Lower leg skin (tissue), 4 donors: Measurements from ENCODE around the gene PIK3R3. TPM values are rescaled to one million over a fixed set of nuclear protein-coding genes. Genes with fewer than 3 reads are reported as not detected.
A peak's percentile ranks its signal among the peaks of the same experiment; 100 is the strongest.

Source experiments
- DNase-seq, 2 donors: peaks; one replicate each; pipeline ENCODE4 v3.0.0-alpha.2; 2019; ENCODE audit warnings: low spot score in 2 of 2
- H3K4me3 ChIP-seq: fragments of 200-600 bp; sonication (generic); 2 replicates; pipeline ENCODE4 v1.5.1; 2017; ENCODE audit warnings: mild to moderate bottlenecking, low read depth; ENCODE audit not compliant: poor library complexity, severe bottlenecking
- POLR2A ChIP-seq, 2 donors: fragments of 450-650 bp; IDR thresholded peaks; one replicate each; pipeline ENCODE4 v1.6.1; 2016 to 2017; ENCODE audit warnings: antibody characterized with exemption in 2 of 2, mild to moderate bottlenecking in 1 of 2, moderate library complexity in 1 of 2
- WGBS, 2 donors: methylation state at CpG; one replicate each; pipeline ENCODE4 v1.1.5; 2018; 5-methylcytosine and 5-hydroxymethylcytosine counted together
- intact Hi-C: fragments of 100-400 bp; cut with DNase I; formaldehyde crosslinking; loops from one replicate; pipeline ENCODE4 v1.15.0; 2023; ENCODE audit warnings: low total_unique reads
- total RNA-seq, 4 donors: library from RNA; depleted of rRNA; stranded (reverse); fragments of >200 nt; gene quantifications; one replicate each; pipeline ENCODE4 v1.1.0, GENCODE V29; 2016
- TF ChIP-seq, protein P1 (sequence below), 3 donors: fragments of 450-650 bp; IDR thresholded peaks; one replicate each; pipeline ENCODE4 v1.5.1; 2016; ENCODE audit warnings: antibody characterized with exemption in 3 of 3, mild to moderate bottlenecking in 3 of 3, moderate library complexity in 2 of 3

The PIK3R3 gene
- total RNA-seq, 4 donors from 2014 or later, result 4.4 to 18.4 (median 11.7) TPM

DNA sequence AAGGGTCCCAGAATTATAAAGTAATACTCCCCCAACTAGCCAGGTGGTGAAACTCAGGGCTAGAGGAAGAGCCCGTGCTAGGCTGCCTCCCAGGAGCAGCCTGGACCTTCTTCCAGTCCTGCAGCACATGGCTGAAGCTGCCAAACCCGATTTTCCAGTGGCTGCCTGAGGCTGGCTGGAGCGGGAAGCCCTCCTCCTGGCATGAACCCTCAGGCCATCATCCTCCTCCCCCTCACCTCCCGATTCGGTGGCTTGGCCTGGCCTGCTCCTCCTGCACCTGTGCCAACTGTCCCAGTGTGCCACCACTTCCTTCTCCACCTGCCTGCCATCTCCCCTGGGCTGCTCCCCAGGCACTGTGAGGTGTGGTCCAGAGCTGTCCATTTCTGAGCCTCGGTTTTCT is 39.4 kb upstream of the PIK3R3 start:
- WGBS, 2 donors, result 30 to 36% methylated on average over 6 of the region's 6 CpGs
- intact Hi-C loops, result no loop called here
- no peak for DNase-seq
- no peak for TF ChIP-seq POLR2A (IDR thresholded peaks at IDR 0.05)
- TF ChIP-seq, protein P1, sequence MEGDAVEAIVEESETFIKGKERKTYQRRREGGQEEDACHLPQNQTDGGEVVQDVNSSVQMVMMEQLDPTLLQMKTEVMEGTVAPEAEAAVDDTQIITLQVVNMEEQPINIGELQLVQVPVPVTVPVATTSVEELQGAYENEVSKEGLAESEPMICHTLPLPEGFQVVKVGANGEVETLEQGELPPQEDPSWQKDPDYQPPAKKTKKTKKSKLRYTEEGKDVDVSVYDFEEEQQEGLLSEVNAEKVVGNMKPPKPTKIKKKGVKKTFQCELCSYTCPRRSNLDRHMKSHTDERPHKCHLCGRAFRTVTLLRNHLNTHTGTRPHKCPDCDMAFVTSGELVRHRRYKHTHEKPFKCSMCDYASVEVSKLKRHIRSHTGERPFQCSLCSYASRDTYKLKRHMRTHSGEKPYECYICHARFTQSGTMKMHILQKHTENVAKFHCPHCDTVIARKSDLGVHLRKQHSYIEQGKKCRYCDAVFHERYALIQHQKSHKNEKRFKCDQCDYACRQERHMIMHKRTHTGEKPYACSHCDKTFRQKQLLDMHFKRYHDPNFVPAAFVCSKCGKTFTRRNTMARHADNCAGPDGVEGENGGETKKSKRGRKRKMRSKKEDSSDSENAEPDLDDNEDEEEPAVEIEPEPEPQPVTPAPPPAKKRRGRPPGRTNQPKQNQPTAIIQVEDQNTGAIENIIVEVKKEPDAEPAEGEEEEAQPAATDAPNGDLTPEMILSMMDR (IDR thresholded peaks at IDR 0.05), result no peak
- no peak overlapping the region for H3K4me3 ChIP-seq

DNA sequence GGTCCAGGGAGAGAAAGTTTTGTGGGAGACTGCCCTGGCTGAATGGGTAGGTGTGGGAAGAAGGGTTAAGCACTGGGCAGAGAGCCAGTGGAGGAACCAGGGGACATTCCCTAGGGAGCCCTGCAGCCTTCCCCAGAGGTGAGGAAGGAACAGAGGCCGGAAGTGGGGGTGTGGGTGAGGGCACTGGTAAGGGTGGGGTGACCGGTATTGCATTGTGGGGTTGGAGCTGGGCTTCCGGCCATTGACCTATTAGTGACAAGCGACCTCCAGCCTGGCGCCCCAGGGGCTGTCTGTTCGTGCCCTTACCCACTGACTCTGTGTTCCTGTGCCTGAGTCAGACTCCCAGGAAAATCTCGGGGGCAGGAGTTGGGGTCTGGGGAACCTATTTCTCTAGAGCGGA is 38.9 kb upstream of the PIK3R3 start:
- WGBS, 2 donors, result 57 to 67% methylated on average over 8 of the region's 8 CpGs
- H3K4me3 ChIP-seq, result no peak overlapping the region
- TF ChIP-seq, protein P1 (IDR thresholded peaks at IDR 0.05), result no peak
- no peak for TF ChIP-seq POLR2A (IDR thresholded peaks at IDR 0.05)
- intact Hi-C loops, result no loop called here
- DNase-seq, result no peak

DNA sequence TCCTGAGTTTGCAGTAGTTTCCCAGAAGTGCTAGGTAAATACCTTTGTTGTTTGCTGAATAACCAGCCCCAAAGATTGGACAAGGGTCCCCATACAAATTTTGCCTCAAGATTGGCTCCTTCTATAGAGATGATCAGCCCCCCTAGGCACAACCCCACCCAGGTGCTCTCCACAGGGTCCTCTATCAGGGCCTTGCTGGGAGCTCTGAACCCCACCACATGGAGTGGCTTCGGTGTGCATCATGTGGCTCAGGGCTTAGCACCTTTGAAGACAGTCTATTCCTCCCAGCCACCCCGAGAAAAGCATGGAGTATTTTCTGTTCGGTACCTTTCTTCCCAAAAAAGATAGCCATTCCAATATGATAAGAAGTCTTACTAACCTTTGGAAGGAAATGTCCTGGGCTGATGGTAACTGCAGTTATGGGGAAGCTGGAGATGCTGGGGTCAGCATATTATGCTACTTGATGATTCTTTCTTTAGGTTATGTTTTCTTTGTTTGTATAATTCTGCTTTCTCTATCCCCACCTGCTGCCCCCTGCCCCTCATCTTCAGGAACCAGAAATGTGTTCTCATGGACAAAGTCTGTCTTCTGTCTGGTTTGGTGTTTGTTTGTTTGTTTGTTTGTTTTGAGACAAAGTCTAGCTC is 37.5 kb upstream of the PIK3R3 start:
- no peak overlapping the region for H3K4me3 ChIP-seq
- WGBS, 2 donors, result 95 to 98% methylated on average over 3 of the region's 3 CpGs
- no peak for DNase-seq
- intact Hi-C loops, result no loop called here
- TF ChIP-seq, protein P1 (IDR thresholded peaks at IDR 0.05), result no peak
- TF ChIP-seq POLR2A (IDR thresholded peaks at IDR 0.05), result no peak

DNA sequence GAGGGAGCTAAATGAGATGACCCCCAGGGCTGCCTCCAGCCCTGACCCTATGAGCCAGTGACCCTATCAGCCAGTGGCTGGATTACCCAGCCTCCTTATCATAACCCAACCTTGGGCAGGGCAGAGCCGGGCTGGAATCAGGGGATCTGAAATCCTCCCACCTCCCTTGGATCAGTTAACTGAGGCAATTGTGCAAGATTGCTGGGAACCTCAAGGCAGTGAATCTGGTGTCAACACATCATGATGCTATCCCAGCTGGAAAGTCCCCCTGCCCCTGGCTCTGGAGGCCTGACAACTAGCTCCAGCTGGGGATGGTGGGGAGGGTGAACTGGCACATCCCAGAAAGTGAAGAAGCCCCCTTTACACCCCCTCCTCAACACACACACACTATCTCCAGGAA is 36.0 kb upstream of the PIK3R3 start:
- DNase-seq, result no peak
- intact Hi-C loops, result no loop called here
- TF ChIP-seq, protein P1 (IDR thresholded peaks at IDR 0.05), result no peak
- no peak for TF ChIP-seq POLR2A (IDR thresholded peaks at IDR 0.05)
- WGBS, 2 donors, result 64 to 75% methylated on average over 1 of the region's 1 CpG
- no peak overlapping the region for H3K4me3 ChIP-seq

DNA sequence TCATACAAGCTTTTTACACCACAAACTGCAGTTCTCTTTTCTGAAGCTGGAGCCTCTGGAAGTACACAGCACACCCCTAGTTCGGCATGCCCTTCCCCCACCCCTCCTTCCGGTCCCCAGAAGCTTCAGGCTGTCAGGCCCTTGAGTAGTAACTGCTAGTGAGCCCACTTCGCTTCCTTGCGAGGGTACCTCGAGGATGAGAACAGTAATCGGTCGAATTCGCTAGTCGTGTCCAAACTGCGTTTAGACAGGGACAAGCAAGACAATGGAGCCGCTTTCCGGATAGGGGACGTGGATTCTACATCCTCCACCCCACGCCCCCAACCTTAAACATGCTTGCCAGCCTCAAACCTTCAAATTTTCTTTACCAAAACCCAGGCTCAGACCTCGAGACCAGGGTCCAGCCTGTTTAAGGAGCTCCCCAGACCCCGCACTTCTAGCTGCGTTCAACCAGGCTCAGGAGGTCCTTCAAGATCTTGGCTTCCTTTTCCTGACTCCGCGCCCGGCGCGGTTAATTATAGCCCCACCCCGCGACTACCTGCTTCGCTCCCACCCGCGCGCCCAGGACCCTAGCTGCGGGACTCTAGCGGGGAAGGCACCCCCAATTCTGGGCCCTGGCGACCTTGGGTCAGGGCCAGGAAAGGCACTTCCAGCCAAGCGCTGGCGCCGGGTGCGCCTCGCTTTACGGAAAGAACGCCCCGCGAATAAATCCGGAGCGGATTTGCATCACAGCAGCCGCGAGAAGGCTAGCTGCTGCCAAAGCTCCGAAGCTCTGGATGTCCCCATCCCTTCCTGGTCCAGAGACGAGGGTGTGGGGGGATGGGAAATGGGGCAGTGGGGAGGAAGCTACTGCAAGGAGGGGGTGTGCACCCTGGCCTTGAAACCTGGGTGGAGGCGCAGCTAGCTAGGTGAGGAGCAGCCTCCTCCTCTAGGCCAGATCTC is 34.4 kb upstream of the PIK3R3 start:
- DNase-seq, result peak in 1 of 2 donors; percentile 89
- intact Hi-C loops, result no loop called here
- WGBS, 2 donors, result 15 to 17% methylated on average over 45 to 47 of the region's 47 CpGs
- no peak overlapping the region for H3K4me3 ChIP-seq
- no peak for TF ChIP-seq POLR2A (IDR thresholded peaks at IDR 0.05)
- TF ChIP-seq, protein P1 (IDR thresholded peaks at IDR 0.05), result no peak
